22Rv1 (cell line): ENCODE results near the gene PAX3.

Experiments
- H3K27ac ChIP-seq: fragments of 450-650 bp; 2 replicates; pipeline ENCODE4 v1.5.1; 2017
- CTCF ChIP-seq: fragments of 450-650 bp; IDR thresholded peaks from 2 replicates; pipeline ENCODE4 v1.5.1; 2017; ENCODE audit warnings: mild to moderate bottlenecking
- ZFX ChIP-seq: fragments of 450-650 bp; IDR thresholded peaks from 2 replicates; pipeline ENCODE4 v1.6.1; 2017; ENCODE audit warnings: antibody characterized with exemption, borderline replicate concordance

PAX3 gene

GRCh38 chr2:222294996-222295367 is 3.8 kb downstream of the PAX3 start:
- TF ChIP-seq ZFX, result no peak
- no peak for TF ChIP-seq CTCF
- H3K27ac ChIP-seq, result no peak overlapping the region

- no peak for TF ChIP-seq ZFX
- H3K27ac ChIP-seq, result no peak overlapping the region
Observed at GRCh38 chr2:222293660-222294630, 4.9 kb downstream of the PAX3 start.

- no peak overlapping the region for H3K27ac ChIP-seq
- TF ChIP-seq ZFX (no peak), CTCF (no peak)
Observed at GRCh38 chr2:222292149-222293134, 6.4 kb downstream of the PAX3 start.

- no peak for TF ChIP-seq CTCF
- TF ChIP-seq ZFX, result no peak
- H3K27ac ChIP-seq, result no peak overlapping the region
Observed at GRCh38 chr2:222291485-222291841, 7.3 kb downstream of the PAX3 start.

GRCh38 chr2:222290736-222291484 is 7.9 kb downstream of the PAX3 start:
- no peak overlapping the region for H3K27ac ChIP-seq
- TF ChIP-seq CTCF (no peak), ZFX (no peak)

GRCh38 chr2:222290401-222290735 is 8.4 kb downstream of the PAX3 start:
- H3K27ac ChIP-seq, result no peak overlapping the region
- TF ChIP-seq ZFX, result no peak
- TF ChIP-seq CTCF, result no peak
